Neutrophil (primary cell): Measurements from ENCODE around the gene CNDP1.

Experiments used
- H3K27ac ChIP-seq: fragments of 200-600 bp; sonication (generic); 2 replicates; pipeline ENCODE4 v1.5.1; 2016; ENCODE audit warnings: mild to moderate bottlenecking, moderate library complexity
- H3K27me3 ChIP-seq: fragments of 200-600 bp; sonication (generic); 2 replicates; pipeline ENCODE4 v1.6.0; 2016; ENCODE audit warnings: mild to moderate bottlenecking
- H3K36me3 ChIP-seq: fragments of 200-600 bp; sonication (generic); 2 replicates; pipeline ENCODE4 v1.5.1; 2017
- H3K4me1 ChIP-seq, 2 experiments: fragments of 200-600 bp in 1 of 2; sonication (generic) in 1 of 2; 1 replicate in 1 of 2; 2 replicates in 1 of 2; pipeline versions ENCODE4 v1.5.1 to v1.6.1; 2013 to 2016; ENCODE audit warnings: low read depth in 1 of 2, low read length in 1 of 2, mild to moderate bottlenecking in 1 of 2, moderate library complexity in 1 of 2; ENCODE audit not compliant: control insufficient read depth in 1 of 2, insufficient read depth in 1 of 2
- H3K4me3 ChIP-seq, 2 experiments: fragments of 200-600 bp in 1 of 2; sonication (generic) in 1 of 2; 1 replicate in 1 of 2; 2 replicates in 1 of 2; pipeline ENCODE4 v1.5.1; 2013 to 2016; ENCODE audit warnings: low read depth in 1 of 2, low read length in 1 of 2, mild to moderate bottlenecking in 1 of 2, moderate library complexity in 1 of 2
- H3K9me3 ChIP-seq: fragments of 200-600 bp; sonication (generic); 2 replicates; pipeline ENCODE4 v1.5.1; 2016
- TF ChIP-seq, protein P1 (sequence below): fragments of 200-600 bp; sonication (generic); IDR thresholded peaks from 2 replicates; pipeline ENCODE4 v1.5.1; 2016; ENCODE audit warnings: antibody characterized with exemption

Gene CNDP1

GRCh38 chr18:74613381-74613780 is 79.1 kb downstream of the CNDP1 start:
- H3K27ac ChIP-seq, result no peak overlapping the region
- peaks cover 14 to 17% of the 10 kb centered on the region in 2 experiments for H3K4me1 ChIP-seq
- H3K36me3 ChIP-seq, result no peaks in the 10 kb centered on the region
- TF ChIP-seq, protein P1, sequence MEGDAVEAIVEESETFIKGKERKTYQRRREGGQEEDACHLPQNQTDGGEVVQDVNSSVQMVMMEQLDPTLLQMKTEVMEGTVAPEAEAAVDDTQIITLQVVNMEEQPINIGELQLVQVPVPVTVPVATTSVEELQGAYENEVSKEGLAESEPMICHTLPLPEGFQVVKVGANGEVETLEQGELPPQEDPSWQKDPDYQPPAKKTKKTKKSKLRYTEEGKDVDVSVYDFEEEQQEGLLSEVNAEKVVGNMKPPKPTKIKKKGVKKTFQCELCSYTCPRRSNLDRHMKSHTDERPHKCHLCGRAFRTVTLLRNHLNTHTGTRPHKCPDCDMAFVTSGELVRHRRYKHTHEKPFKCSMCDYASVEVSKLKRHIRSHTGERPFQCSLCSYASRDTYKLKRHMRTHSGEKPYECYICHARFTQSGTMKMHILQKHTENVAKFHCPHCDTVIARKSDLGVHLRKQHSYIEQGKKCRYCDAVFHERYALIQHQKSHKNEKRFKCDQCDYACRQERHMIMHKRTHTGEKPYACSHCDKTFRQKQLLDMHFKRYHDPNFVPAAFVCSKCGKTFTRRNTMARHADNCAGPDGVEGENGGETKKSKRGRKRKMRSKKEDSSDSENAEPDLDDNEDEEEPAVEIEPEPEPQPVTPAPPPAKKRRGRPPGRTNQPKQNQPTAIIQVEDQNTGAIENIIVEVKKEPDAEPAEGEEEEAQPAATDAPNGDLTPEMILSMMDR, result no peak
- no peaks in the 10 kb centered on the region for H3K9me3 ChIP-seq
- H3K4me3 ChIP-seq, result no peak overlapping the region
- H3K27me3 ChIP-seq, result no peaks in the 10 kb centered on the region

- Histone ChIP-seq H3K27ac (no peak overlapping the region), H3K27me3 (no peaks in the 10 kb centered on the region), H3K4me3 (no peak overlapping the region), H3K9me3 (no peaks in the 10 kb centered on the region), H3K36me3 (no peaks in the 10 kb centered on the region), H3K4me1 (peaks cover 5 to 6% of the 10 kb centered on the region in 2 experiments)
- TF ChIP-seq, protein P1, result no peak
Observed at GRCh38 chr18:74616494-74616893, 82.2 kb downstream of the CNDP1 start.

DNA sequence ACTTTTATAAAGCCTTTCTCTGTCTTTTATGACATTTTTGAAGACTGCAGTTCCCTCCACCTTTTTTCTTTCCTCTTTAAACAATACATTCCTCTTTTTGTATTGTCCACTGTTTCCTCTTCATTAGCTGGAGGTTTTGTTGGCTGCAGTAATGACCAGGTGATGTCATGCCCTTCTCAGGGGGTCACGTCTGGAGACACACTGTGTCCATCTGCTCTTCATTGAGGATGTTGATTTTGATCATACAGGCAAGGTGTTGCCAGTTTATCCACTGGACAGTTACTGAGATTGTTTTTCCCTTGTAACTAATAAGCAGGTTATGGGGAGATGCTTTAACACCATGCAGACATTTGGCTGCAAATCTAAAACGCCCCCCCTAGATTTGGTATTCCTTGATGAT is 83.2 kb downstream of the CNDP1 start:
- no peaks in the 10 kb centered on the region for H3K27me3 ChIP-seq
- no peaks in the 10 kb centered on the region for H3K36me3 ChIP-seq
- H3K4me1 ChIP-seq, result peaks cover 15% of the 10 kb centered on the region in 2 experiments
- no peak overlapping the region for H3K27ac ChIP-seq
- TF ChIP-seq, protein P1, result no peak
- H3K4me3 ChIP-seq, result no peak overlapping the region
- H3K9me3 ChIP-seq, result no peaks in the 10 kb centered on the region

DNA sequence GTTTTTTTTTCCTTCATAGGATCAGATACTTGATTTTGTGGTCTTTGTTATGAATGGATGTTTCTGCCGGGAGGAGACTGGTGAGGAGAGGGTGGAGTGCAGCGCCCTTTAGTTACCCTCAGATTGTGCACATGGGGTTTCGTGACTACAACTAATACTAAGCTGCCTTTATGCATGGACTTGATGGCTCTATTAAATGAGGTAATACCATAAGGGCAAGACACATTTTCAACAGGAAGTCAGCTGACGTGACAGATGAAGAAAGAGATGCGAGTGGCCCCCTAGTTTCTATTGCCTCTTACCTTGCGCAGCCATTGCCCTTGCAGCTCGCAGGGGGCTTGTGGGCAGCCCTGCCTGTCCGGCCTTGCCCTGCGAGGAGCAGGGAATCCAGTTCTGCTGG is 87.8 kb downstream of the CNDP1 start:
- H3K4me1 ChIP-seq, result peaks cover 17 to 19% of the 10 kb centered on the region in 2 experiments

GRCh38 chr18:74623047-74623816 is 88.9 kb downstream of the CNDP1 start:
- TF ChIP-seq, protein P1, result no peak

More for the DNA sequence above, 87.8 kb downstream of the CNDP1 start:
- no peaks in the 10 kb centered on the region for H3K27me3 ChIP-seq
- no peak overlapping the region for H3K27ac ChIP-seq
- H3K9me3 ChIP-seq, result no peaks in the 10 kb centered on the region
- no peaks in the 10 kb centered on the region for H3K36me3 ChIP-seq
- H3K4me3 ChIP-seq, result no peak overlapping the region
- TF ChIP-seq, protein P1, result no peak

More at GRCh38 chr18:74623047-74623816, 88.9 kb downstream of the CNDP1 start:
- Histone ChIP-seq H3K9me3 (no peaks in the 10 kb centered on the region), H3K27me3 (no peaks in the 10 kb centered on the region), H3K4me3 (no peak overlapping the region), H3K4me1 (peaks cover 17 to 19% of the 10 kb centered on the region in 2 experiments), H3K27ac (no peak overlapping the region), H3K36me3 (no peaks in the 10 kb centered on the region)
